Measurements from ENCODE around the gene SYT2.
A peak's percentile ranks its signal among the peaks of the same experiment; 100 is the strongest.

DNA sequence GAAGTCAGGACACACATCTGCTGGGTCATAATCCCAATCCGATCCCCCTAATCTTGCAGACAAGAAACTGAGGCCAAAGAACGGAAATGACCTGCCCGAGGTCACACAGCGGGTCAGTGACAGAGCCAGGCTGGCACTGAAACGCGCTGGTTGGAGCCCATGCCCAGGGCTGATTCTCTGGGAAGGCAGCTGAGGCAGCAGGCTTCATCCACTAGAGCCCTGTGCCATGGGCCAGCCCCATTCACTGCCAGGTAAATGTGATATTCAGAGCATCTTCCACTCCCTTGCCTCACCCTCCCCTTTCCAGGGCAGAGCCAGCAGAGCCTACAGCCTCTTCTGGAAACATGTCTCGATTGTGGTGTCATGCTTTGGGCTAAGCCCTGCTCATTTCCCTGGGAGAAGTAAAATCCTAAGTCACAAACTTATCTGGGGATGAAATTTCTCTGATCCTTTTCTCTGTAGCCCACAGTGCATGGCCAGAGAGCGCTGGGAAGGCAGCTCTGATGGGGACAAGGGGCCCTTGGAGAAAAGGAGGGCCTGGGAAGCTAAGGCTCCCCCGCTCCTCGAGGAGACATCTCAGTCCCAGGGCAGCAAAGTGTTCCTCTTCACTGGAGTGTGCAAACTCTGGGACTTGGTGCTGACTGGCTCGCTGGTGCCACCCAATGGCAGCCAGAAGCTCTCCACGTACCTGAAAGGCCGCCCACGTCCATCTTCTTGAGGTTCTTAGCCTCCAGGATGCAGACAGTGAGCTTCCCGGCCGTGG lies 110.4 kb downstream of the SYT2 start:
- TF ChIP-seq, protein P1, sequence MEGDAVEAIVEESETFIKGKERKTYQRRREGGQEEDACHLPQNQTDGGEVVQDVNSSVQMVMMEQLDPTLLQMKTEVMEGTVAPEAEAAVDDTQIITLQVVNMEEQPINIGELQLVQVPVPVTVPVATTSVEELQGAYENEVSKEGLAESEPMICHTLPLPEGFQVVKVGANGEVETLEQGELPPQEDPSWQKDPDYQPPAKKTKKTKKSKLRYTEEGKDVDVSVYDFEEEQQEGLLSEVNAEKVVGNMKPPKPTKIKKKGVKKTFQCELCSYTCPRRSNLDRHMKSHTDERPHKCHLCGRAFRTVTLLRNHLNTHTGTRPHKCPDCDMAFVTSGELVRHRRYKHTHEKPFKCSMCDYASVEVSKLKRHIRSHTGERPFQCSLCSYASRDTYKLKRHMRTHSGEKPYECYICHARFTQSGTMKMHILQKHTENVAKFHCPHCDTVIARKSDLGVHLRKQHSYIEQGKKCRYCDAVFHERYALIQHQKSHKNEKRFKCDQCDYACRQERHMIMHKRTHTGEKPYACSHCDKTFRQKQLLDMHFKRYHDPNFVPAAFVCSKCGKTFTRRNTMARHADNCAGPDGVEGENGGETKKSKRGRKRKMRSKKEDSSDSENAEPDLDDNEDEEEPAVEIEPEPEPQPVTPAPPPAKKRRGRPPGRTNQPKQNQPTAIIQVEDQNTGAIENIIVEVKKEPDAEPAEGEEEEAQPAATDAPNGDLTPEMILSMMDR (IDR thresholded peaks at IDR 0.05): peak; percentile 83 to 90 (median 88)
- TF ChIP-seq POLR2AphosphoS5 (IDR thresholded peaks at IDR 0.05) (peak; percentile 18 to 43), POLR2A (IDR thresholded peaks at IDR 0.05; ENCODE audit: low read depth) (no peak), EP300 (IDR thresholded peaks at IDR 0.05) (no peak)

All from esophagus muscularis mucosa (tissue), 4 donors.